ENCODE results near the gene SETBP1. TPM values are rescaled to one million over a fixed set of nuclear protein-coding genes. Genes with fewer than 3 reads are reported as not detected.

The SETBP1 gene
- polyA plus RNA-seq, 1 donor from 2014 or later, result 16.8 TPM

GRCh38 chr18:44851856-44852621 is 171.4 kb downstream of the SETBP1 start:
- peak overlapping the region in 2 of 4 donors; percentile 28 to 61 for H3K4me3 Mint-ChIP-seq
- no peaks in the 10 kb centered on the region for H3K27me3 Mint-ChIP-seq
- H3K9me3 Mint-ChIP-seq, result no peaks in the 10 kb centered on the region
- H3K27ac Mint-ChIP-seq, result peak overlapping the region in 1 of 3 donors; percentile 86
- H3K36me3 Mint-ChIP-seq, result peaks cover 15% of the 10 kb centered on the region
- H3K4me1 Mint-ChIP-seq, result peaks cover 32 to 63% (median 53%) of the 10 kb centered on the region in 3 donors

DNA sequence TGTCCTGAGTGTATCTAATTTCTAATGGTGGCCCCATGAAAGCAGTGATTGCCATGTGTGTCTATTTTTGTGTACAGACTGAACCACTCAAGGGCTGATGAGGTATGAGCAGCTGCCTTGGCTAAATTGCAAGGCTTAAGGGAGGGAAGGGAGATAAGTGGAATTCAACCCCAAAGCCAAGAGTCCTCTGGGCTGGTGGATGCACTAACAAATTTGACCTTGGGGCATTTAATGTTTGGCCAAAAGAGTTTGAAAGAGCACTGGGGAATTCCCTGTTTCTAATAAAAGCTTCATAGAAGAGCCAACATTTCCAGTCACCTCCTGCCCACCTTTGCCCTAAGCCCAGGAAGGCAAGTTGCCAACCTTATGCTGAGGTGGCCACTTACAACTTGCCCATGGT is 172.1 kb downstream of the SETBP1 start:
- peaks cover 15% of the 10 kb centered on the region for H3K36me3 Mint-ChIP-seq
- H3K9me3 Mint-ChIP-seq, result no peaks in the 10 kb centered on the region
- peaks cover 33 to 64% (median 58%) of the 10 kb centered on the region in 3 donors for H3K4me1 Mint-ChIP-seq
- no peaks in the 10 kb centered on the region for H3K27me3 Mint-ChIP-seq
- no peak overlapping the region for H3K27ac Mint-ChIP-seq
- H3K4me3 Mint-ChIP-seq, result no peak overlapping the region

GRCh38 chr18:44853430-44853829 is 172.7 kb downstream of the SETBP1 start:
- H3K36me3 Mint-ChIP-seq, result peaks cover 14% of the 10 kb centered on the region
- peaks cover 34 to 64% (median 58%) of the 10 kb centered on the region in 3 donors for H3K4me1 Mint-ChIP-seq
- no peaks in the 10 kb centered on the region for H3K9me3 Mint-ChIP-seq
- H3K4me3 Mint-ChIP-seq, result no peak overlapping the region
- H3K27ac Mint-ChIP-seq, result peak overlapping the region in 1 of 3 donors; percentile 11
- no peaks in the 10 kb centered on the region for H3K27me3 Mint-ChIP-seq

GRCh38 chr18:44855681-44856080 is 175.0 kb downstream of the SETBP1 start:
- H3K36me3 Mint-ChIP-seq, result peaks cover 12% of the 10 kb centered on the region
- H3K4me3 Mint-ChIP-seq, result no peak overlapping the region

GRCh38 chr18:44856157-44856556 is 175.5 kb downstream of the SETBP1 start:
- H3K9me3 Mint-ChIP-seq, result no peaks in the 10 kb centered on the region
- peaks cover 12% of the 10 kb centered on the region for H3K36me3 Mint-ChIP-seq
- no peak overlapping the region for H3K4me3 Mint-ChIP-seq
- H3K4me1 Mint-ChIP-seq, result peaks cover 22 to 47% (median 41%) of the 10 kb centered on the region in 3 donors
- no peaks in the 10 kb centered on the region for H3K27me3 Mint-ChIP-seq
- H3K27ac Mint-ChIP-seq, result no peak overlapping the region

More at GRCh38 chr18:44855681-44856080, 175.0 kb downstream of the SETBP1 start:
- Mint-ChIP-seq H3K27me3 (no peaks in the 10 kb centered on the region), H3K4me1 (peaks cover 27 to 52% (median 46%) of the 10 kb centered on the region in 3 donors), H3K27ac (peak overlapping the region in 1 of 3 donors; percentile 18), H3K9me3 (no peaks in the 10 kb centered on the region)

DNA sequence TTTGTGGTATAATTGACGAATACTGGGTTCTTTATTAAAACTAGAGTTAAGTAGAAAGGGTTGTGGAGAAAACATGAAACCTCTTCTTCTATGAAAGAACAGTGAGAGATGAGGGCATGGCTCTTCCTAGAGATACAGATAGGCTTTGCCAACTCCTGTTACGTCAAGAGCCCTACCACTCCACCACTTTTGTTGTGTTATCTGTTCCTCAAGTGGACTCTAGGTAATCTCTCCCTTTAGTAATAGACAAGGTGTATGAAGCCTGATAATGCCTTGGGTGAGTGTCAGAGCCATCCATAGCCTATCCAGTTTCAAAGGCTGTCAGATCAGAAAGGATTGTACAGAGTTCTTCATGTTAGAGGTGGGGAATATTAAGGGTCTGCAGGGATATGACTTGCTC is 176.4 kb downstream of the SETBP1 start:
- Mint-ChIP-seq H3K36me3 (peaks cover 9% of the 10 kb centered on the region), H3K27ac (no peak overlapping the region), H3K9me3 (no peaks in the 10 kb centered on the region), H3K4me3 (peak overlapping the region in 1 of 4 donors; percentile 19), H3K4me1 (peaks cover 17 to 41% (median 33%) of the 10 kb centered on the region in 3 donors), H3K27me3 (no peaks in the 10 kb centered on the region)

DNA sequence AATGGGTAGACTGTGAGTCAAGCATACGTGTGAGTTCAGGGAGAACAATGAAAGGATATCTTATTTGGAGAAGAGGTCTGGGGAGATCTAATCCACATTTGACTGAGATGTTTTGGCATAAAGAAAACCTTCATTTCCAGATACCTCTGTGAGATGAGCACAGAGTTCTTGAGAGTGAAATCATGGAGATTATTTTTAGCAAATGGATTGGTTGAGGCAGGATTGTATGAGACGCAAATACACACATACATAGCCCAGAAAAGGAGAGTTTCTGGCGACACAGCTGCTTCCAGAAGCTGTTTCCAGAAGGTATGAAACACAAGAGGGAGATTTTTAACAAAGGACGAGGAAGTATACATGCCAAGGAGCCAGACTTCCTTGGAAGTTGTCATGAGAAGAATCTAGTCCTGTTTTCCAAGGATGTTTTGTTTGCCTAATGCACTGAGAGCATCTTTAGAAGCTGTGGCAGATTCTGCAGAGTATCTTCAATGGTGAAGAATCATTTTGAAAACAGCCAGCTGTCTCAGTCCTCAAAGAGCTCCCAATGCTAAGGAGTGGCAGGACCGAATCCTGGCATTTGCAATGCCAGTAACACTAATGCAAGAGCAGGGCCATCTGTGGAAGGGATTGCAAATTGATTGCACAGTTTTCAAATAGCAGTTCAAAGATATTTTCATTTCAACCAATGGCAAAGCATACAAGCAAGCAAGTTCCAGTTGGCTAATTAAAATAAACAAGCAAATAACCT is 177.2 kb downstream of the SETBP1 start:
- no peak overlapping the region for H3K27ac Mint-ChIP-seq
- H3K4me3 Mint-ChIP-seq, result no peak overlapping the region
- peaks cover 7% of the 10 kb centered on the region for H3K36me3 Mint-ChIP-seq
- no peaks in the 10 kb centered on the region for H3K9me3 Mint-ChIP-seq
- H3K27me3 Mint-ChIP-seq, result no peaks in the 10 kb centered on the region
- H3K4me1 Mint-ChIP-seq, result peaks cover 17 to 39% (median 33%) of the 10 kb centered on the region in 3 donors

DNA sequence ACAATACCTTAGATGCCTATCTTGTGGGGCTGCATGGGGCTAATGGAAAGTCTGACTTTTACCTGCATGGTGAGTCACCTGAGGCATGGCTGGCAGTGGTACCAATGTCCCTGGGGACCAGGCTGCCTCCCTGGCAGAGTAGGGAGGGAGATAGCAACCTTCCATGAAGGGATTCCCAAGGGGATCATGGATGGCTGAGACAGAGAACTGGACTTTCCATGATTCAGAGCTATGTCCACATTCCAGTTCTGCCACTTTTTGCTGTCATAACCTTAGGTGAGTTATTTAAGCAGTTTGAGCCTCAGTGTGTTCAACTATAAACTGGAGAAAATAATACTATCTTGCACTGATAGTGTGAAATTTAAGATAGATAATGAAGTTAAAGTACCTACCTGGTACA is 178.6 kb downstream of the SETBP1 start:
- Mint-ChIP-seq H3K27me3 (no peaks in the 10 kb centered on the region), H3K36me3 (peaks cover 7% of the 10 kb centered on the region), H3K9me3 (no peaks in the 10 kb centered on the region), H3K4me3 (no peak overlapping the region), H3K27ac (peak overlapping the region in 1 of 3 donors; percentile 73), H3K4me1 (peaks cover 22 to 35% (median 30%) of the 10 kb centered on the region in 3 donors)

- Mint-ChIP-seq H3K36me3 (peaks cover 5% of the 10 kb centered on the region), H3K4me1 (peaks cover 21 to 34% (median 25%) of the 10 kb centered on the region in 3 donors), H3K27ac (no peak overlapping the region), H3K27me3 (no peaks in the 10 kb centered on the region), H3K9me3 (no peaks in the 10 kb centered on the region), H3K4me3 (no peak overlapping the region)
These were observed 179.2 kb downstream of the SETBP1 start for GRCh38 chr18:44859751-44860439.

- Mint-ChIP-seq H3K4me1 (peaks cover 29 to 41% (median 36%) of the 10 kb centered on the region in 3 donors), H3K36me3 (peaks cover 7% of the 10 kb centered on the region)
These were observed 181.4 kb downstream of the SETBP1 start for GRCh38 chr18:44862112-44862511.

DNA sequence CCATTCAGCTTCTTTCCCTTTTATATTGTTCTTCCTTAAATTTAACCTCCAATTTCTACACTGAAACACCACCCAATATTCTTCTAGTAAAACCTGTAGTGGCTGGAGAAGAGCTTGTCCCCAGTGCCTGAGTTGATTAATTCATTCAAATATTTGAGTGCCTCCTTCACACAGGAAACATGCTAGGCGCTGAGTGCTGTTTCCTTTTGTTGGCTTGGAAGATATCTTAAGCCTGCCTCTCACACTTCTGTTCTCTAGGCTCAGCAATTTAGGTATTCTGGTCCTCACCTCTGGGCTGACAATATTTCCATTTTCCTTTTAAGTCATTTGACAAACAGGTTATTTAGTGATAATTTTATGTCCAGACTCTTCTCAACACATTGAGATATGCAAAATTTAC is 185.4 kb downstream of the SETBP1 start:
- Mint-ChIP-seq H3K27me3 (no peaks in the 10 kb centered on the region), H3K9me3 (no peaks in the 10 kb centered on the region), H3K36me3 (peaks cover 11% of the 10 kb centered on the region), H3K4me3 (peak overlapping the region in 1 of 4 donors; percentile 31), H3K27ac (peak overlapping the region in 1 of 3 donors; percentile 27), H3K4me1 (peaks cover 37 to 49% (median 42%) of the 10 kb centered on the region in 3 donors)

More at GRCh38 chr18:44862112-44862511, 181.4 kb downstream of the SETBP1 start:
- peak overlapping the region in 1 of 3 donors; percentile 67 for H3K27ac Mint-ChIP-seq
- no peak overlapping the region for H3K4me3 Mint-ChIP-seq
- H3K27me3 Mint-ChIP-seq, result no peaks in the 10 kb centered on the region
- H3K9me3 Mint-ChIP-seq, result no peaks in the 10 kb centered on the region

DNA sequence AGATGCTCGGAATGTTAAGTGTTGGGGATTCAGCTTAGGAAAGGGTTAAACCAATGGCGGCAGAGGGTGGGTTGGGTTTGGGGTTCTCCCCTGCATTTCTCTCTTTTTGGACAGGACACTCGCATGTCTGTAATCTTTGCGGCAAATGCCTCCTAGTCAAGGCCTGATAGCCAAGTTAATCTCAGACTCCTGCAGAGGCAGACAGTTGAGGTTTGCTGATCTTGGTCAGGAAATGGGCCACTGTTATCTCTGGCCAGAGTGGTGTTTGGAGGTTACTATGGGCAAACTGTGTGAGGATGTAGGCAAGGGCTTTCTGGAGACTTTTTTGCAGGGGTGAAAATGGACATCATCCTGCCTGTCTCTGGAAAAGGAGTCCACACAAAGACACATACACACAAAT is 188.8 kb downstream of the SETBP1 start:
- Mint-ChIP-seq H3K36me3 (peaks cover 11% of the 10 kb centered on the region), H3K4me1 (peaks cover 40 to 52% (median 47%) of the 10 kb centered on the region in 3 donors), H3K27me3 (no peaks in the 10 kb centered on the region), H3K9me3 (no peaks in the 10 kb centered on the region), H3K27ac (no peak overlapping the region), H3K4me3 (peak overlapping the region in 1 of 4 donors; percentile 45)

DNA sequence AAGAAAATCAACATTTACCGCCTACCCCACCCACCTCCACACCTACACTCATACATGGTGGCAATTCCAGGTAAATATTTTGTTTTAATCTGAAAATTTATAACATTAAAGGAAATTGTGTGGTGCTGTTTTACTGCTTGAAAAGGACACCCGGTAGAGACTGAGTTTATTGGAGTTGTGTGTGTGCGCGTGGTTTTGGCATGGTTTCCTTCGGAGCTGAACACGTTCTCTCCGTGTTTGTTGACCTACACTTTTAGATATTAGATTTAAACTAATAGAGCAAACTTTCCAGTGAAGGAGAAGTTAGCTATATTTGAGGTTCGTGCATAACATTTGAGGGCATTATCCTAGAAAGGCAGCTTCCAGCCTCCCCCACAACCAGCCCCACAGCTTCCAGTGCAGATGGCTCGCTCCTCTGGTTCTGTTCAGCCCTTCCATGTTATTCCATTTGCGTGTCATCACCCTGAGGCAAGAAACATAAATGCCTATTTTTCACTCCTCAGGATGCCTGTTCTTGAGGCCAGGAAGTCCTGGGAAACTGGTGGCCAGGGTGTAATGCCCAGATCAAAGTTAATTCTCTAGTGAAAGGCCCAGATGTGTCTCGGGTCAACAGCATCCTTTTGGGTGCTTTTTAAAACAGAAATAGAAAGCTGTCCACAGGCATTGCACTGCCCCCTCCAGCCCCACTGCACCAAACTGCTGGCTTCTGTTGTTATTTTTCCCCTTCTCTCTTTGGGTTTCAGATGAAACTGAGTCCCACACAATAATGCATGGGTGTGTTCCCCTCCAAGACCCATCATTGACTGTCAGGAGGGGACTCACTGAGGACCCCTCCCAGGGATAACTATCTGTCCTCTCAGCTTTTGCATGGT is 190.2 kb downstream of the SETBP1 start:
- peaks cover 12% of the 10 kb centered on the region for H3K36me3 Mint-ChIP-seq
- no peaks in the 10 kb centered on the region for H3K27me3 Mint-ChIP-seq
- peak overlapping the region in 2 of 4 donors; percentile 22 to 24 for H3K4me3 Mint-ChIP-seq
- H3K27ac Mint-ChIP-seq, result peak overlapping the region in 2 of 3 donors; percentile 8 to 56
- no peaks in the 10 kb centered on the region for H3K9me3 Mint-ChIP-seq
- H3K4me1 Mint-ChIP-seq, result peaks cover 34 to 46% (median 36%) of the 10 kb centered on the region in 3 donors

DNA sequence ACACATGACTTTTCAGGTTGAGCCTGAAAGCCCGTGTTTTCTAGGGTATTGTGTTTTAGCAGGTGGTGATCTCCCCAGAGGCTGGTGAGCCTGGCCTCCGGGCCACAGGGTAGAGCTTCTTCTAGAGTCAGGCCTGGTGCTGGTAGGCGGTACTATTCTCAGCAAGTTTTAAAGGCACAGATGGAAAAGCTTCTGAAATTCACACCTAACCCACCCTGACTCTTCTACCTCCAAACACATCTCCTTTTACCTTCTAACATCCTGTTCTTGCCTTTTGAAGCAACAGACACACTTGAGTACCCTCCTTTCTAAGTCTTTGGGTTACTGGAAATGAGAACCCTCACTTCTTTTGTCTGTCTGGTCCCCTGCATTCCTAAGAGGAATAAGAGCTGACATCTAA is 191.1 kb downstream of the SETBP1 start:
- peak overlapping the region in 1 of 4 donors; percentile 3 for H3K4me3 Mint-ChIP-seq
- H3K27me3 Mint-ChIP-seq, result no peaks in the 10 kb centered on the region
- peaks cover 26 to 38% (median 27%) of the 10 kb centered on the region in 3 donors for H3K4me1 Mint-ChIP-seq
- H3K9me3 Mint-ChIP-seq, result no peaks in the 10 kb centered on the region
- H3K27ac Mint-ChIP-seq, result peak overlapping the region in 1 of 3 donors; percentile 56
- H3K36me3 Mint-ChIP-seq, result peaks cover 16% of the 10 kb centered on the region

Data from IgD-negative memory B cell (primary cell).